Right hindlimb (tissue), 1 donor: ENCODE data around the gene POLE.

ENCODE experiments used
- DNase-seq: peaks from one replicate; pipeline ENCODE4 v3.0.0-alpha.2; 2018

POLE gene

DNA sequence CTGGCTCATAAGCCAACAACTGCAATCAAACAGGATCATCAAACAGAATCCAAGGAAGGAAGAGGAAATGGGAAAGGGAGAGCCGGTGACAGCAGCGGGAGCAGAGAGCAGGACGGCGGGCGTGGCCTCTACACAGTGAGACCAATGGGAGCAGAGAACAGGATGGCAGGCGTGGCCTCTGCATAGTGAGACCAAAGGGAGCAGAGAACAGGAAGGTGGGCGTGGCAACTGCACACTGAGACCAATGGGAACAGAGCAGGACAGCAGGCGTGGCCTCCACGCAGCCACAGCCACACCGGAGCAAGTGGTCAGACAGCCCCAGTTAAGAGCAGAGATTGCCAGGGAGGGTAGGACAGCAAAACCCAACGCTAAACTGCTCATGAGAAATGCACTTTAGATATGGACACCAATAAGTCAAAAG is 93.2 kb downstream of the POLE start:
- peak; percentile 94 for DNase-seq

DNA sequence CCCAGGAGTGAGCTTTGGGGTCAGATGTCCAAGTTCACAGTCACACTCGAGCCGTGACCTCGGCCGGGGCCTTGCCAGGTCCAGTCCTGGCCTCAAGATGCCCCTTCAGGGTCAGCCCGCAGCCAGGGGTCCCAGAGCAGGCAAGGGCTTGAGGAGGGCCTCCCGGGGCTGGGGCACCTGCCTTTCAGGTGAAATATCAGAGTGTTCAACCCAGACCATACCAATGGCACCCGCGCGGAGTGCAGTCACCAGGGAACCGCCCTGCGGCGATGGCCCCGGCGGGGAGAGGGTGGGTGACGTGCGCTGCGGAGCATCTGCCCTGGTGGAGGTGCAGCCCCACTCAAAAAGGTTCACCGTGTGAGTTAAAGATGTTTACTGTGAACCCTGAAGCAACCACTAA is 93.6 kb downstream of the POLE start:
- DNase-seq: peak; percentile 19

DNA sequence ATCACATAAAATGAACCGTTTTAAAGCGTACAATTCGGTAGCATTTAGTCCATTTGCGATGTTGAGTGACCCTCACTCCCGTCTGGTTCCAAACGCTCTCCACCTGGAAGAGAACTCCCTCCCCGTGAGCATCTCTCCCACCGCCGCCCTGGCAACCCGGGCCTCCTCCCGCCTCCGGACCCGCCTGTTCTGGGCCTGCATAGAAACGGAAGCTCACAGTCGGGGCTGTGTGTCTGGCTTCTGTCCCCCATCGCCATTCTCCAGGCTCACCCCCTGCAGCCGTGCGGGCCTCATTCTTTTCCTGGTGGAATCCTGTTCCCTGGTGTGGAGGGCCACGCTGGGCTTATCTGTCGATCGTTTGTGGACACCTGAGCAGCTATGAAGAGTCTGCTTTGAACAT is 94.1 kb downstream of the POLE start:
- DNase-seq: no peak

- DNase-seq: no peak
These were observed 94.7 kb downstream of the POLE start for GRCh38 chr12:132592282-132592970.

GRCh38 chr12:132591107-132591935 is 95.8 kb downstream of the POLE start:
- no peak for DNase-seq

- DNase-seq: no peak
These were observed 98.1 kb downstream of the POLE start for GRCh38 chr12:132588821-132589669.

GRCh38 chr12:132588319-132588718 is 98.8 kb downstream of the POLE start:
- no peak for DNase-seq

DNA sequence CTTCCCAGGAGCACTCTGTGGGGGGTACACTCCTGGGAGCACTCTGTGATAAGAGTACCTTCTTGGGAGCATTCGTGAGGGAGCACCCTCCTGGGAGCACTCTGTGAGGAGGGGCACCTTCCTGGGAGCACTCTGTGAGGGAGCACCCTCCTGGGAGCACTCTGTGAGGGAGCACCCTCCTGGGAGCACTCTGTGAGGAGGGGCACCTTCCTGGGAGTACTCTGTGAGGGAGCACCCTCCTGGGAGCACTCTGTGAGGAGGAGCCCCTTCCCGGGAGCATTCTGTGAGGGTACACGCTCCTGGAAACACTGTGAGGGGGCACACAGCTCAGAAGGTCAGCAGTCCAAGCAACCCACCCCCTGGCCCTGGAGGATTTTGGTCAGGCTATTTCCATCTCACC is 99.4 kb downstream of the POLE start:
- DNase-seq: no peak

DNA sequence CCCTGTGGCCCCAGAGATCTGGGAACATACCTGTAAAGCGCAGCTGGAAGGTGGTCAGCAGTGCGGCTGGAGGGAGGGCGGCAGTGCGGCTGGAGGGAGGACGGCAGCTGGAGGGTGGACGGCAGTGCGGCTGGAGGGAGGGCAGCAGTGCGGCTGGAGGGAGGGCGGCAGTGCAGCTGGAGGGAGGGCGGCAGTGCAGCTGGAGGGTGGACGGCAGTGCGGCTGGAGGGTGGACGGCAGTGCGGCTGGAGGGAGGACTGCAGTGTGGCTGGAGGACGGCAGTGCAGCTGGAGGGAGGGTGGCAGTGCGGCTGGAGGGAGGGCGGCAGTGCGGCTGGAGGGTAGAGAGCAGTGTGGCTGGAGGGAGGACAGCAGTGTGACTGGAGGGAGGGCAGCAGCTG is 100.2 kb downstream of the POLE start:
- DNase-seq: no peak

DNA sequence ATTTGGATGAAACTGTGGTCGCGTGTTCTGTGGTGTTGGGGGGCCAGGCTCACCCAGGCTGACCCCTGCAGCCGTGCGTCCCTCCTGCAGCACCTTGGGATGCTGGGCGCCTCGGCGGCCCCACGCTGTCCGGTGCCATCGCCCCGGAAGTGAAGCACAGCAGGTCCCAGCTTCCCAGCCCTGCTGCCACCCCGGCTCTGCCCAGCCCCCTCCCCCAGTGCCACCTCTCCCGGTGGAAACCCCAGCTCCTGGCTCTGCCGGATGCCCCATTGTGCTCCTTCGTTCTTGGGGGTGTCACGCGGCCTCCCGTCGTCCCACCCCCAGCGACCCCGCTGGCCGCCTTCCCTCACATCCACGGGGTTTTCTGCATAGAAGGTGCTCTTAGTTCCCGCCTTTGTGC is 102.0 kb downstream of the POLE start:
- DNase-seq: no peak

DNA sequence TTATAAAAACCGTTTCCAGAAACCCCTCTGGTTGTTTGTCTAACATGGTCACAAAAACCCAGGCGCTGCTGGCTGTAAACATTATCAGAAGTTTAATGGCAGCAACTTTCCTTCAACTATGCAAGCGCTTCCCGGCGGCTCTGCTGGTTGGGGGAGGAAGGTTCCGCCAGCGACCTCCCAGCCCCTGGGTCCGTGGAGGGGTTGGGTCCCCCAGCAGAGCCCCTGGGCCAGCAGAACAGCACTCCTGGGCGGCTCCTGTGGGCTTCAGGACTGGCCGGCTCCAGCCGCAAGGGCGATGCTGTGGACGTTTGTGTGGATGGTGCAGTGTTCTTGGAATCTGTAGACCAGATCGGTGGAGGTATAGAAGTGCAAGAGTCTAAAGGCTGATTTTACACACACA is 102.7 kb downstream of the POLE start:
- DNase-seq: no peak

GRCh38 chr12:132583736-132584135 is 103.4 kb downstream of the POLE start:
- DNase-seq: no peak

DNA sequence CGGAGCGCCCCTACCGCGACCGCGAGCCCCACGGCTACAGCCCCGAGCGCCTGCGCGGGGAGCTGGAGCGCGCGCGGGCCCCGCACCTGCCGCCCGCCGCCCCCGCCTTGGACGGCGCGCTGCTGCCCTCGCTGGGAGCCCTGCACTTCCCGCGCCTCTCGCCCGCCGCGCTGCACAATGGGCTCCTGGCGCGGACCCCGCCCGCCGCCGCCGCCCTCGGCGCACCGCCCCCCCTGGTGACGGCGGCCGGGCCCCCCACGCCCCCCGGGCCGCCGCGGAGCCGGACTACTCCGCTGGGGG is 103.8 kb downstream of the POLE start:
- DNase-seq: no peak

GRCh38 chr12:132582582-132583410 is 104.3 kb downstream of the POLE start:
- no peak for DNase-seq

DNA sequence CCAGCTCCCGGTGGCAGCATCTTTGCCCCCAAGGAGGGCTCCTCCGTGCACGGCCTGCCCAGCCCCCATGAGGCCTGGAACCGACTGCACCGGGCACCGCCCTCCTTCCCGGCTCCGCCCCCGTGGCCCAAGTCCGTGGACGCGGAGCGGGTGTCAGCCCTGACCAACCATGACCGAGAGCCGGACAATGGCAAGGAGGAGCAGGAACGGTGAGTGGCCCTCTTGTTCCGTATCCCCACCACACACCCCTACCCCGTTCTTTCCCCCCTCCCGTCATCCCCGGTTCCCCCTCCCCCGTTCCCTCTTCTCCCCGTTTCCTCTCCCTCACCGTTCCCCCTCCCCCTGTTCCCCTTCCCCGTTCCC is 105.1 kb downstream of the POLE start:
- DNase-seq: no peak

DNA sequence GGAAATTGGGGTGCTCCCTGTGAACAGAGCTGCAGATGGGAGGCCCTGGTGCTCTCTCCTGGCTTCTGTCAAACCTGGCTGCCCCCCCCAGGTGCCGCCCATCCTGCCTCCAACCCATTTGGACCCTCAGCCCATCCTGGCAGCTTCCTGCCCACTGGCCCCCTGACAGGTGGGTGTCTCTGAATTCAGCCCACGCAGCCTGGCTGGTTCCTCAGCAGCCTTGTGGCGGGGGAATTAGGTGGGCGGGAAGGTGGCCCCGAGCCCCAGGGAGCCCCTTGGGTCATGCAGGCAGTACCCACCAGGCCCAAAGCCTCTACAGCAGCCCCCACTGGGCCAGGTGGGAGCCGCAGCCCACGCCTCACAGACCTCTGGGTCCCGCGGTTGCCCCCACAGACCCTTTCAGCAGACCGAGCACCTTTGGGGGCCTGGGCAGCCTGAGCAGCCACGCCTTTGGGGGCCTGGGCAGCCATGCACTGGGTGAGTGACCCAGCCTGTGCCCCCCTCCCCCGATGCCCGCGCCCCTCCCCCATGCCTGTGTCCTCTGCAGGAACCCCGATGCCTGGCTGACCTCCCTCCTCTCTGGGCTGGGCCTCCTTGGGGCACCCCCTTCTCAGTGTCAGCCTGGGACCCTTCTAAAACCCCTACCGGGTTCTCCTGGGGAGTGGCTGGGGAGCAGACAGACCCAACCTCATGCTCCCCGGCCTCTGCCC is 105.6 kb downstream of the POLE start:
- DNase-seq: no peak

- no peak for DNase-seq
These were observed 106.3 kb downstream of the POLE start for GRCh38 chr12:132580701-132581292.

GRCh38 chr12:132579744-132580143 is 107.4 kb downstream of the POLE start:
- DNase-seq: no peak

GRCh38 chr12:132578826-132579225 is 108.3 kb downstream of the POLE start:
- no peak for DNase-seq

- DNase-seq: no peak
These were observed 109.0 kb downstream of the POLE start for GRCh38 chr12:132578118-132578517.

GRCh38 chr12:132577191-132577920 is 109.8 kb downstream of the POLE start:
- DNase-seq: no peak
